ENCODE measurements around the gene MPDZ.

Gene MPDZ

GRCh38 chr9:13061390-13061789 lies 218.1 kb downstream of the MPDZ start:
- DNase-seq (ENCODE audit: low spot score) = no peak

More at GRCh38 chr9:13061390-13061789, 218.1 kb downstream of the MPDZ start:
- no peak for TF ChIP-seq CTCF (IDR thresholded peaks at IDR 0.05; ENCODE audit: extremely low read depth, missing control alignments)
